GM21737 (cell line): ENCODE data around the gene MTF1.

ENCODE experiments used
- ATAC-seq: cut with Tn5 transposase; IDR thresholded peaks from one replicate; pipeline ENCODE4 v1.9.1; 2021; ENCODE audit warnings: mild to moderate bottlenecking, moderate library complexity; ENCODE audit not compliant: unreplicated experiment

The MTF1 gene

GRCh38 chr1:37868466-37868865, 9.1 kb upstream of the MTF1 start:
- ATAC-seq: no peak

GRCh38 chr1:37867784-37868183, 8.4 kb upstream of the MTF1 start:
- ATAC-seq: no peak

DNA sequence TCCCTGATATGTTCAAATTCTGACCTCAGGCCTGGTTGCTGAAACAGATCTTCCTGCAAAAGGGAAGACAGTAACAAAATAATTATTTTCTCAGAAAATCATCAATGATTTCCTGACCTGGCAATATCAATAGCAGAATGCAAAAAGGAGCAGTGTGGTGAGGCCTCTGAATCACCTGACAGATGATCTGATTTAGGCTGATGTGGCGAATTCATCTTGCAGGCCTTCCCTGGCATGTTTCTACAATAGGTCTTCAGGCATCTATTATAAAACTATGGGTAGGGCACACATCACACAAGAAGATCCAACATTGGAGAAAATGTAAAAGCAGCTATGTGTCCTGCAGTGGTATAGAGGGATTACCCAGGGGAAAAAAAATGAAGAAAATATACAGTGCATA, 7.1 kb upstream of the MTF1 start:
- no peak for ATAC-seq

GRCh38 chr1:37865348-37866120, 6.1 kb upstream of the MTF1 start:
- ATAC-seq: no peak

GRCh38 chr1:37862330-37862729, 2.9 kb upstream of the MTF1 start:
- no peak for ATAC-seq

- ATAC-seq: no peak
Measured at GRCh38 chr1:37861151-37861550, 1.8 kb upstream of the MTF1 start.

- no peak for ATAC-seq
Measured at GRCh38 chr1:37860346-37860666, 914 bp upstream of the MTF1 start.

- peak; percentile 13 for ATAC-seq
Measured at GRCh38 chr1:37858931-37859506, 373 bp downstream of the MTF1 start.

DNA sequence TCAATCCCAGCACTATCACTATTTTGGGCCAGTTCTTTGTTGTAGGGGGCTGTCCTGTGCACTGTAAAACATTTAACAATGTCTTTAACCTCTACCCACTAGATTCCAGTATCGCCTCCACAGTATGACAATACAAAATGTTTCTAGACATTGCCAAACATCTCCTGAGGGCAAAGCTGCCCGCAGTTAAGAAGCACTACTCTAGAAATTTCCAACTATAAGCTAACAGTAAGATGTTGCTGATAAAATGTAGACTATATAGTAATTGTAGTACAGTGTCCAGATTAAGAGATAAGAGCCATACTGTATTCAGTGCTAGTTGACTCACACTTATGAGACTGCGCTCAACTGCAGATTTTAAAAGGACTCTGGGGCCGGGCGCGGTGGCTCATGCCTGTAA, 5.0 kb downstream of the MTF1 start:
- ATAC-seq: no peak

DNA sequence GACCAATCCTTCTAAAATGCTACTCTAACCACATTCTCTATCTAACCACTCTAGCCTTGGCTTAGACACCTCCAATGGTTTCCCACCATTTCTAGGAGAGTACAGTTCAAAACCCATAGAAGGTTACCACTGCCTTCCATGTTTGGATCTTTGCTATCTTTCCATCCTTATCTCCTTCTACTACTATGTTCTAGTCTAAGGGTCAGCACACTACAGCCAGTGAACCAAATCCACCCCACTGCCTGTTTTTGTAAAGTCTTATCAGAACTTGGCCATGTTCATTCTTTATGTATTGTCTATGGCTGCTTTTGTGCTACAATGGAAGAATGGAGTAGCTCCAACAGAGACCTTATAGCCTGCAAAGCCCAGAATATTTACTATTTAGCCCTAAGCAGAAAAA, 6.2 kb downstream of the MTF1 start:
- no peak for ATAC-seq

GRCh38 chr1:37851782-37852210, 7.6 kb downstream of the MTF1 start:
- ATAC-seq: no peak

GRCh38 chr1:37851262-37851661, 8.1 kb downstream of the MTF1 start:
- ATAC-seq: no peak

DNA sequence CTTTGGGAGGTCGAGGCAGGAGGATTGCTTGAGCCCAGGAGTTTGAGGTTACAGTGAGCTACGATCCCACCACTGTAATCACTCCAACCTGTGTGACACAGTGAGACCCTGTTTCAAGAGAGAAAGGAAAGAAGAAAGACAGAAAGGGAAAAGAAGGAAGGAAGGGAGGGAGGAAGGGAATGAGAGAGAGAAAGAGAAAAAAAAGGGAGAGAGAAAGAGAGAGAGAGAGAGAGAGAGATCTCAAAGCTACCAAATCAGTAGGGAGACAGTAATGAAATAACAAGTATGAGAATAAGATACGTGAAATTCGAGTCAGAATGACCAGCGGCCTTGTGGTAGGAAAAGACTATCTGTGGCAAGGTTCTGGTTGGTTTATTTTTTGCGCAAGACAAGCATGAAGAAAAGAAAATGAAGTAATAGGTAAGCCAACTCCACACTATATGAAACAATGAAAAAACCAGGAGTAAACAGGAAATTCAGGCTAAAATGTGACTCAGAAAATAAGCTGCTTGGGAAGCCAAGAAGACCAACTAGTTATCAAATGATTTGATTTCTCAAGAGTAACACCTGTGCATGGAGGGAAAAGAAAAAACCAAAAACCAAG, 8.9 kb downstream of the MTF1 start:
- no peak for ATAC-seq

DNA sequence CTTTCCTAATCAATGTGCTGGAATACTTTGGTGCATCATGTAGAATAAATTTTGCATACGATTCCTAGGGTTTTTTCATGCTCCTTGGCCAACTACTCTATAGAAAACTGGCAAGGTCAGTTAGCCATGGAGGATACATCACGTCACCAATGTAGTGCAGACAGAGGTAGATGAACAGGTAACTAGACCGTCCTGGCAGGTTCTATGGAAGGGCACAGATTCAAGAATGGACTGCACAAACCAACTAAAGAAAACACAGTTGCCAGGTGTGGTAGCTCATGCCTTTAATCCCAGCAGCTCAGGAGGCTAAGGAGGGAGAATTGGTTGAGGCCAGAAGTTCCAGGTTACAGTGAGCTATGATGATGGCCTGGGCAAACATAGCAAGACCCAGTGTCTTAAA, 9.9 kb downstream of the MTF1 start:
- ATAC-seq: no peak

GRCh38 chr1:37846647-37847339, 12.6 kb downstream of the MTF1 start:
- no peak for ATAC-seq

- no peak for ATAC-seq
Measured at GRCh38 chr1:37845786-37846185, 13.6 kb downstream of the MTF1 start.

- no peak for ATAC-seq
Measured at GRCh38 chr1:37845049-37845646, 14.2 kb downstream of the MTF1 start.

- ATAC-seq: no peak
Measured at GRCh38 chr1:37844536-37844935, 14.9 kb downstream of the MTF1 start.

- no peak for ATAC-seq
Measured at GRCh38 chr1:37841652-37842051, 17.7 kb downstream of the MTF1 start.

GRCh38 chr1:37840711-37841110, 18.7 kb downstream of the MTF1 start:
- no peak for ATAC-seq

- ATAC-seq: no peak
Measured at GRCh38 chr1:37839676-37840075, 19.7 kb downstream of the MTF1 start.

GRCh38 chr1:37836788-37837187, 22.6 kb downstream of the MTF1 start:
- ATAC-seq: no peak
